DOHH2 (cell line): Measurements from ENCODE around the gene DOCK9.

ENCODE experiments used
- H3F3A ChIP-seq: fragments of 200-600 bp; sonication (generic), shearing (Covaris generic); 2 replicates; pipeline ENCODE4 v1.6.0; 2016; ENCODE audit warnings: antibody characterized with exemption, mild to moderate bottlenecking; ENCODE audit not compliant: control insufficient read depth, insufficient read depth
- H3K27ac ChIP-seq: fragments of 200-600 bp; sonication (generic); 2 replicates; pipeline ENCODE4 v1.5.1; 2014; ENCODE audit warnings: low read depth, mild to moderate bottlenecking, low read length, moderate library complexity
- H3K27me3 ChIP-seq: fragments of 200-600 bp; sonication (generic); 2 replicates; pipeline ENCODE4 v1.6.1; 2014; ENCODE audit warnings: mild to moderate bottlenecking, low read length, mixed read lengths; ENCODE audit not compliant: control insufficient read depth
- H3K36me3 ChIP-seq: fragments of 200-600 bp; sonication (generic); 2 replicates; pipeline ENCODE4 v1.6.1; 2014; ENCODE audit warnings: mild to moderate bottlenecking, low read length, moderate library complexity, mixed read lengths; ENCODE audit not compliant: control insufficient read depth
- H3K4me1 ChIP-seq: fragments of 200-600 bp; sonication (generic); 2 replicates; pipeline ENCODE4 v1.6.1; 2014; ENCODE audit warnings: mild to moderate bottlenecking, low read length, mixed read lengths; ENCODE audit not compliant: control insufficient read depth
- H3K4me2 ChIP-seq: fragments of 200-600 bp; sonication (generic); 2 replicates; pipeline ENCODE4 v1.6.0; 2014; ENCODE audit warnings: mild to moderate bottlenecking, low read length, moderate library complexity
- H3K4me3 ChIP-seq: fragments of 200-600 bp; sonication (generic); 2 replicates; pipeline ENCODE4 v1.5.1; 2014; ENCODE audit warnings: mild to moderate bottlenecking, low read length, mixed read lengths
- H3K79me2 ChIP-seq: fragments of 200-600 bp; sonication (generic); 2 replicates; pipeline ENCODE4 v1.6.1; 2014; ENCODE audit warnings: mild to moderate bottlenecking, low read length, mixed read lengths; ENCODE audit not compliant: control insufficient read depth
- H3K9me2 ChIP-seq: fragments of 200-600 bp; sonication (generic); replicated peaks from 2 replicates; pipeline ENCODE4 v1.6.1; 2014; ENCODE audit warnings: mild to moderate bottlenecking, low read length, mixed read lengths; ENCODE audit not compliant: control insufficient read depth
- H3K9me3 ChIP-seq: fragments of 200-600 bp; sonication (generic); 2 replicates; pipeline ENCODE4 v1.6.1; 2014; ENCODE audit warnings: antibody characterized with exemption, low read length, mixed read lengths; ENCODE audit not compliant: control insufficient read depth, insufficient read depth
- H4K20me1 ChIP-seq: fragments of 200-600 bp; sonication (generic); 2 replicates; pipeline ENCODE4 v1.6.0; 2014; ENCODE audit warnings: low read depth, mild to moderate bottlenecking, antibody characterized with exemption, low read length, moderate library complexity; ENCODE audit not compliant: control insufficient read depth, insufficient read depth
- EZH2phosphoT487 ChIP-seq: fragments of 200-600 bp; sonication (generic); IDR thresholded peaks from 2 replicates; pipeline ENCODE4 v1.6.1; 2017; ENCODE audit warnings: borderline replicate concordance, mild to moderate bottlenecking, antibody characterized with exemption, low read length, moderate library complexity, mixed read lengths
- TF ChIP-seq, protein P1 (sequence below): fragments of 200-600 bp; sonication (generic); IDR thresholded peaks from one replicate; pipeline ENCODE4 v1.5.1; 2014; ENCODE audit warnings: antibody characterized with exemption, mild to moderate bottlenecking, low read depth, low read length; ENCODE audit not compliant: poor library complexity, severe bottlenecking

DOCK9 gene

DNA sequence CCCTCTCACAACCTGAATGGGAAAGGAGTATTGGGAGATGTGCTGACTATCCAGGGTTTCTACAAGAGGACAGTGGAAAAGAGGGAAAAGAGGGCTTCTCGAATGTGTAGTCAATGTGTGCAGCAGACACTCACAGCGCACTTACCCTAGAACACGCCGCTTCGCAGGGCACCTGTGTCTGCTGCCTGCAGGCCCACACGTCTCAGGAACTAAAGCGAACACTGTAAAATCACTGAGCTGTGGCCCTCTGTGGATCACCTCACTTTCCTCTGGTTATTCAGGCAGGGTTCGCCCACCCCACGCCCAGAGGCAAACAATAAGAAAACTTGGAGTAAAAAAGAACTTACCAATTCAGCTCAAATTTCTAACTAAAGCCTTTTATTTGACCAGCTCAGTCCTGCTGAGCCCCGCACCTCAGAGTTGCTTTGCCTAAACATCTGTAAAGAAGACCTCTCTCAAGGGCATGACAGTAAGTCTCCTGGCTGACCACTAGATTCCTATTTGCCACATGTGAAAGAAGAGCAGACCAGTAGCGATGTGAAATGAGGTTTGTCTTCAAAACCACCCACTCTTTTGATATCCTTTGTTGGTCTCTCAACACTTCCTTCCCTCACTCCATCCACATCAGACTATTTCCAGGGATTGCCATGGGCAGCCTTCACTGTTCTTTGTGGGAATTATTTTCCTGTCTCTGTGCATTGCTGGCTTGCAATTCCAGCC lies 19.3 kb upstream of the DOCK9 start:
- H3K27ac ChIP-seq, result no peak overlapping the region
- TF ChIP-seq, protein P1, sequence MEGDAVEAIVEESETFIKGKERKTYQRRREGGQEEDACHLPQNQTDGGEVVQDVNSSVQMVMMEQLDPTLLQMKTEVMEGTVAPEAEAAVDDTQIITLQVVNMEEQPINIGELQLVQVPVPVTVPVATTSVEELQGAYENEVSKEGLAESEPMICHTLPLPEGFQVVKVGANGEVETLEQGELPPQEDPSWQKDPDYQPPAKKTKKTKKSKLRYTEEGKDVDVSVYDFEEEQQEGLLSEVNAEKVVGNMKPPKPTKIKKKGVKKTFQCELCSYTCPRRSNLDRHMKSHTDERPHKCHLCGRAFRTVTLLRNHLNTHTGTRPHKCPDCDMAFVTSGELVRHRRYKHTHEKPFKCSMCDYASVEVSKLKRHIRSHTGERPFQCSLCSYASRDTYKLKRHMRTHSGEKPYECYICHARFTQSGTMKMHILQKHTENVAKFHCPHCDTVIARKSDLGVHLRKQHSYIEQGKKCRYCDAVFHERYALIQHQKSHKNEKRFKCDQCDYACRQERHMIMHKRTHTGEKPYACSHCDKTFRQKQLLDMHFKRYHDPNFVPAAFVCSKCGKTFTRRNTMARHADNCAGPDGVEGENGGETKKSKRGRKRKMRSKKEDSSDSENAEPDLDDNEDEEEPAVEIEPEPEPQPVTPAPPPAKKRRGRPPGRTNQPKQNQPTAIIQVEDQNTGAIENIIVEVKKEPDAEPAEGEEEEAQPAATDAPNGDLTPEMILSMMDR, result no peak
- no peak for TF ChIP-seq EZH2phosphoT487

GRCh38 chr13:98996046-98996445 lies 18.2 kb upstream of the DOCK9 start:
- Histone ChIP-seq H3K27me3 (peaks cover 37% of the 10 kb centered on the region), H3F3A (no peaks in the 10 kb centered on the region), H3K4me1 (no peaks in the 10 kb centered on the region), H3K9me2 (no peaks in the 10 kb centered on the region), H3K4me3 (no peak overlapping the region), H3K27ac (no peak overlapping the region), H3K4me2 (no peak overlapping the region), H3K79me2 (no peaks in the 10 kb centered on the region), H4K20me1 (no peaks in the 10 kb centered on the region), H3K36me3 (no peaks in the 10 kb centered on the region), H3K9me3 (no peaks in the 10 kb centered on the region)
- TF ChIP-seq EZH2phosphoT487, result no peak
- TF ChIP-seq, protein P1, result no peak

More for the DNA sequence above, 19.3 kb upstream of the DOCK9 start:
- no peaks in the 10 kb centered on the region for H4K20me1 ChIP-seq
- H3F3A ChIP-seq, result no peaks in the 10 kb centered on the region
- peaks cover 42% of the 10 kb centered on the region for H3K27me3 ChIP-seq
- H3K4me2 ChIP-seq, result no peak overlapping the region
- no peaks in the 10 kb centered on the region for H3K36me3 ChIP-seq
- H3K4me1 ChIP-seq, result no peaks in the 10 kb centered on the region
- no peaks in the 10 kb centered on the region for H3K9me3 ChIP-seq
- no peaks in the 10 kb centered on the region for H3K79me2 ChIP-seq
- no peak overlapping the region for H3K4me3 ChIP-seq
- H3K9me2 ChIP-seq, result no peaks in the 10 kb centered on the region

DNA sequence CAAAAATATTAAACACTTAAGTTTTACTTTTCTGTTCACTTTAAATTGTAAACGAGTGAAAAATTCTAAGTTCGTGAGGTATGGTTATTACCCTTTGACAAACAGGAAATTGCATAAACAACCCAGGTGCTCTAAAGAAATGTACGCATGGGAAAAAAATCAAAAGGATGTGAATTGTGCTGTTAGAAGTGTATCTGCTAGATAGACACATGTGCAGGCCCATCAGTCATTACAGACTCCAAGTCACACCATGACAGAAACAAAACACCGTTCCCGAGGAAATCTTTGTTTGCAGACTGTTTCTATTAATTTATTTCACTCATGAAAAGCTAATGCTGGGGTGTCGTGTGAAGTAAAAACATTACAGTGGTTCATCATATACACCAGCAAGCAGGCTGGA lies 17.0 kb upstream of the DOCK9 start:
- TF ChIP-seq, protein P1, result no peak
- no peak for TF ChIP-seq EZH2phosphoT487

More for the DNA sequence above, 17.0 kb upstream of the DOCK9 start:
- Histone ChIP-seq H4K20me1 (no peaks in the 10 kb centered on the region), H3K79me2 (no peaks in the 10 kb centered on the region), H3K9me2 (no peaks in the 10 kb centered on the region), H3K4me1 (no peaks in the 10 kb centered on the region), H3K9me3 (no peaks in the 10 kb centered on the region), H3F3A (no peaks in the 10 kb centered on the region), H3K4me2 (no peak overlapping the region), H3K27me3 (peaks cover 29% of the 10 kb centered on the region), H3K36me3 (no peaks in the 10 kb centered on the region), H3K27ac (no peak overlapping the region), H3K4me3 (no peak overlapping the region)
